Adrenal gland (tissue), 5 donors: ENCODE measurements around the gene UBTD2.

ENCODE experiments used
- CTCF ChIP-seq, 6 experiments: fragments of 450-650 bp in 4 of 6; fragments of 200-600 bp in 2 of 6; sonication (generic) in 1 of 6; IDR thresholded peaks; 1 replicate in 5 of 6; 2 replicates in 1 of 6; pipeline versions ENCODE4 v1.5.1 to v1.8.0; 2016 to 2021; ENCODE audit warnings: antibody characterized with exemption in 6 of 6, mild to moderate bottlenecking in 2 of 6, moderate library complexity in 1 of 6
- POLR2A ChIP-seq, 2 donors: fragments of 450-650 bp; IDR thresholded peaks; one replicate each; pipeline ENCODE4 v1.6.1; 2017; ENCODE audit warnings: antibody characterized with exemption in 2 of 2, mild to moderate bottlenecking in 2 of 2, moderate library complexity in 1 of 2
- donor health status: DM: no; HTN: no; CAD: no.

GRCh38 chr5:172303572-172304335, 20.2 kb upstream of the UBTD2 start:
- no peak for TF ChIP-seq CTCF (IDR thresholded peaks at IDR 0.05)
- no peak for TF ChIP-seq POLR2A (IDR thresholded peaks at IDR 0.05)
